G401 (cell line): ENCODE data around the gene PHOX2B. TPM values are rescaled to one million over a fixed set of nuclear protein-coding genes. Genes with fewer than 3 reads are reported as not detected.
"Not testable (repeated sequence)": the region's sequence is repeated elsewhere in the genome, so short reads cannot be mapped to it uniquely, and the experiment has no call there.

Experiments
- DNase-seq: peaks from one replicate; pipeline ENCODE4 v3.0.0-alpha.2; 2015; ENCODE audit warnings: low spot score
- in situ Hi-C: cut with HindIII; loops from 2 replicates; pipeline ENCODE4 v1.10.0; 2016; ENCODE audit warnings: low sequenced_read_pairs, mixed read lengths
- total RNA-seq: library from RNA; depleted of rRNA; stranded (reverse); fragments of >200 nt; shearing (Covaris generic); gene quantifications from 2 replicates; pipeline ENCODE4 v1.2.3, GENCODE V29; 2014; rRNA removed

The PHOX2B gene
- total RNA-seq, 1 experiment from 2014 or later, result not detected

DNA sequence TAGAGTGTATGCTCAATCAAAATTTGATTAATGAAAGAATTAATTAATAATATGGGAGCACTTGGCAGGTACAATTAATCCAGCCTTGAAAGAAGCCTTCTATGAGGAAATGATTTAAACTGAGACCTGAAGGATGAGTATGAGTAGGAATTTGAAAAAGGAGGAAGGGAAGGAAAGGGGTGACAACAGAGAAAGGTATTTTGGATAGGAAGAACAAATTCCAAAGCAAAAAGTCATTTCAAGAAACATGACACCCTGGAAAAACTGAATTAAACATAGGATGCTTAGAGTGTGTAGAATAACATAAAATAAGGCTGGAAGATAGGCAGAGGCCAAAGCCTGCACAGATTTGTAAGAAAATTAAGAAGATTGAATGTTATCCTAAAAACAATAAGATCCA, 29.6 kb downstream of the PHOX2B start:
- in situ Hi-C loops, result no loop called here
- no peak for DNase-seq

DNA sequence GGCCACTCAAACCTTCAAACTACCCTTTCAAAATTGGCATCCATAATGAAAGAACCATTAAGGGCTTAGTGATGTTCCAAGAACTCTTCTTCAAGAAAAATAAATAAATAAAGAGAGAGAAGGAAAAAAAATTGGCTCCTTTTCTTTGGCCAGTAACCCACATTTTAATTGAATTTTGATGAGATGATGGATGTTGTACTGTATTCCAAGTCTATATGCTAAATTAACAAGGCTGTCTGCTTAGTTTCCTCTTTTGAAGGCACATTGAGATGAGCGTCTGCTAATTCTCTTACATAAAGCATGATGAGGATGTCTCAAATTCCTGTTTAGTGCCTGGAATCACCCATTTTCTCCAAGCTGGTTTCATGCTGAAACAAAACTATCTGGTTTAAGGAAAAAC, 33.4 kb downstream of the PHOX2B start:
- no peak for DNase-seq
- in situ Hi-C loops, result no loop called here

DNA sequence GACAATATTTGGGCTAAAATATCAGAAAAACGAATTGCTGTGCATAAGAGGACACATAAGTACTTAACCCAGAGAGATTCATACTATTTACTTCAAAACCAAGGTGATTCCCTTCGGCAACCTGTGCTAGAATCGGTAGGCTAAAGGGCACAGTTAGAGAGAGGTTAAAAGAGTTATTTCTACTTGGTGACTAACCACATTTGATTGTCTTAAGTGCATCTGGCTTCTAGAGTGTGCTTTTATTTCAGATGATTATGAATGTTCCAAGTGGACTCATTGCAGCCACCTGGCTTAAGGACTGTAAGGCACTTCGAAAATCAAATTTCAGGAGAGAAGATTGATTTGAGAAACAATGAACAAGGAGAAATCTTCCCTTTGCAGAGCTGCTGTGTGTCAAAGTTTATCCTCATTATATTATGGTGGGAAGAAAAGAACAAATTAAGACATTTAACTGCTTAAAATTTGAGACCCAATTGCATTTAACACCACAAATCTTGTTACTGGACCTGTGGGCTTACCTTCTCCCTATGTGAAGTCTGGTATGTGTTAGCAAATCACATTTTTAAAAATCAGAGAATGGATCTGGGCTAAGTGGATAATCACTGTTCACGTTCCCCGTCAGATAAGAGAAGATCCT, 34.0 kb downstream of the PHOX2B start:
- in situ Hi-C loops, result no loop called here
- DNase-seq, result no peak

DNA sequence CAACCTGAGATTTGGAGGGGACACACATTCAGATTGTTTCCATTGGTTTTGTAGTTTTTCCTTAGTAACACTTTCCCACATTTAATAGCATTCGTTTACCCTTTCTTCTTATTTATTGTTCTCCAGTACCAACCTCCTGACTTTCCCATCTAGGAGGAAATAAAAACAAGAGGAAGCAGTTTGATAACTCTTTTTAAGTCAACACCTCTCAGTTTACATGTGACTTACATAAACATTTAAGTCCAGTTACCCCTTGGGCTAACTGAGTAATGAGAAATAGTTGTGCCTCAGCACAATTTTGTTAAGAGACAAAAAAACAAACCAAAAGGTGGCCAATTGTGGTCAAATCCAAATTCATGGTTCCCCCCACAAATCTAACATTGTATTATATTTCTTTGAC, 34.8 kb downstream of the PHOX2B start:
- DNase-seq, result no peak
- in situ Hi-C loops, result no loop called here

DNA sequence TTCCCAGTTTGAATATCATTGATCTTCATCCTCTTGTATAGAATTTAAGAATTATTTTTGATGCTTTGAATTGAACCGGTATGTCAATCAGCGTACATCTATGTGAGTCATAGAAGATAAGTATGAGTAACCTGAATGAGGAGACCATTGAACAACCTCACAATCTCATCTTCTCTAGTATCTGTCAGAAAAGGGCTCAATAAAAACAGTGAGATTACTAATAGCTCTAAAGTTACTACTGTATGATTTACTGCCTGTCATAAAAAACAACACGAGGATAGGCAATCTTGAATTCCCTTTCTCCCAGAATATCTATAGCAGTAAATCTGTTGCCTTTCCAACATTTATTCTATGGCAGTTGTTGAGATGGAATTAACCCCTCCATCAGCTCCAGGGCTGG, 36.1 kb downstream of the PHOX2B start:
- no peak for DNase-seq
- in situ Hi-C loops, result no loop called here

DNA sequence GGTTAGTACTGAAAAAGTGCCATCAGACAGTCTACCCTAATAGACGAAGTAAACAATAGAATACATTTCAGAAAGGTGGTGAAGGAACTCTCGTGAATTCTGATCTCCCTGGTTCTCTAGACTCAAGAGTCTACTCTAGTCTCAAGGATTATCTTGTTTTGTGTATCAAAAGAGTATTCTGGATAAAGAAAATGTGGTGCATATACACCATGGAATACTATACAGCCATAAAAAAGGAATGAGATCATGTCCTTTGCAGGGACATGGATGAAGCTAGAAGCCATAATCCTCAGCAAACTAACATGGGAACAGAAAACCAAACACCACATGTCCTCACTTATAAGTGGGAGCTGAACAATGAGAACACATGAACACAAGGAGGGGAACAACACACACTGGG, 36.9 kb downstream of the PHOX2B start:
- in situ Hi-C loops, DNase-seq: not testable (repeated sequence)

DNA sequence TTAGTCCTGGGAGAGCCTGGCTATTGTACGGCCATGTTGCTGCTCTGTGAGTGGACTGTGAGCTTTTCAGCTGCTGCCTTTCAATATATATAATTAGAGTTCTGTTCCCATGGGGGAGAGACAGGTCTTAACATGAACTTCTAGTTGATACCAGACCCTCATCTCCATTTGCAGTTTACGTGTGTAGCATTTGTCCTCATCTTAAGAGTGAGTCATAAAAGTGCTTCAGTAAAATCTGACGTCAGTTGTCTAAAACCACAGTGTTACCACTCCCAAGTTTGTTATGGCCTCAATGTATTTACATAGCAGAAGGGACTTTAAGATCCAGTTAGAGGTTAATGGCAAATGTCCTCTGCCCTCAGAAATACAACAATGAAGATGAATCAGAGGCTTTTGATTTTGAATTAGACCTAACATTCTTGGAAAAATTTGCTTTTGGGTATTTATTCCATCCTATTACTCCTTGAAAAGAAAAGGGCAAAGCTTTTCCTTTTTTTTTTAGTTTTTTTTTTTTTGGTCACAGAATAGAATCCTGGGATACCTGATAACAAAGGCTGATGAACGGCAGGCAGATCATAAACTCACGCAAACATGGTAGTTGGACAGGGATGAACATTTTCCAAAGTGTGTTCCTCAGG, 38.6 kb downstream of the PHOX2B start:
- no peak for DNase-seq
- in situ Hi-C loops, result no loop called here

DNA sequence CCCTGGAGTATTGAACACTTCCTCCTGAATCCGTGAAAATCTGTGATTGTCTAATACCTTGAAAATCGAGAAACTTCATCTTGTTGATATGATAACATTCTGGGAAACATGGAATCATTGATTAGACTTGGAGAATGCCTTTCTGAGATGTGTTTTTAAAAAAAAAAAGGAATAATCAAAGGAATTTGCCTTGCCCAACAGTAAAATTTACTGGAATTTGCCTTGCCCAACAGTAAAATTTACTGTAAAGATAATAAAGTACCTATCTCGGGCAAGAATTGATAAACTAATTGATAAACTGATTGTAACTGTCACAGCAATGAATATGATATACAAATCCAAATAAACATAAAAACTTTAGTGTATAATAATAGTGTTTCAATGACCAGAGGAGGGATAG, 44.7 kb downstream of the PHOX2B start:
- in situ Hi-C loops, result no loop called here
- no peak for DNase-seq

DNA sequence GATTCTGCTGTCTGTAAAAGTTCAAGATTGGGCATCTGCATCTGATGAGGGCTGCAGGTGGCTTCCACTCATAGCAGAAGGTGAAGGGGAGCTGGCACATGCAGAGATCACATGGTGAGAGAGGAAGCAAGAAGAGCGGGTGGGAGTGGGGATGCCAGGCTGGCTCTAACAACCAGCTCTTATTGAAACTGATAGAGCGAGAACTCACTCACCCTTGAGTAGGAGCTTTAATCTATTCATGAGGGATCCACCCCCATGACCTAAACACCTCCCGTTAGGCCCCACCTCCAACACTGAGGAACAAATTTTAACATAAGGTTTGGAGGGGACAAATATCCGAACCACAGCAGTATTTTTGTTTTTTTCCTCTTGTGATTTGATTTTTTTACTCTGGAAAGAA, 45.8 kb downstream of the PHOX2B start:
- in situ Hi-C loops, result no loop called here
- no peak for DNase-seq

DNA sequence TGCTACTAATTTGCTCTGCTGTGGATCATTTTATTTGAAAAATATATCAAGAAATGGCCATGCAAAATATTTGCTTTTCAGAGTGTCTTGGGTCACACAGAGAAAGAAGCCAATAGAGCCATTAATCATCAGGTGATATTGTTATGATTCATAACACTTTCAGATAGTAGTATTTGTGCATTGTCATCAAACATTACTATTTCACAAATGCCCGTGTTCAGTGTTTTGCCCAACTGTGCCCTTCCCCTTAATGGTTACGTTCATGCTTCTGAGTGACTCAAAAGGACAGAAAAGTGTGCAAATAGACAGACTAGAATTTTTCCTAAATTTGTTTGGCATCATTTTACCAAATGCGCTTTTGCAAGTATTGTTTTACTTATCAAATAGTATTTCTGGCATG, 46.5 kb downstream of the PHOX2B start:
- no peak for DNase-seq
- in situ Hi-C loops, result no loop called here

DNA sequence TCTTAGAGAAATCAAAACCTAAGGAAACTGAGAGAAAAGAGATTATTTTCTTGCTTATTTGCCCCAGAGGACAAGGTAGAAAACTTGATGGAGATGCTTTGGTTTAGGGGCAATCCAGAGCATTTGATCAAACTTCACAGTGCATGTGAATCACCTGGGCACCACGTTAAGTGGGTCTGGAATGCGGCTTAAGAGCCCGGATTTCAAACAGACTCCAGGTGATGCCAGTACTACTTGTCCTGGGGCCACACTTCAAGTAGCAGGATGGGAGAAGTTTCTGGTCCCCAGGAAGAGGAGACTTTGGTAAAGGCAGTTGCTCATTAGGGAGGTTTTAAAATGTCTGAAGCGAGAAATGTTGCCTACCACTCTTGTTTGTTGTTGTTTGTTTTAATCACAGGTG, 51.8 kb downstream of the PHOX2B start:
- DNase-seq, result no peak
- in situ Hi-C loops, result no loop called here

DNA sequence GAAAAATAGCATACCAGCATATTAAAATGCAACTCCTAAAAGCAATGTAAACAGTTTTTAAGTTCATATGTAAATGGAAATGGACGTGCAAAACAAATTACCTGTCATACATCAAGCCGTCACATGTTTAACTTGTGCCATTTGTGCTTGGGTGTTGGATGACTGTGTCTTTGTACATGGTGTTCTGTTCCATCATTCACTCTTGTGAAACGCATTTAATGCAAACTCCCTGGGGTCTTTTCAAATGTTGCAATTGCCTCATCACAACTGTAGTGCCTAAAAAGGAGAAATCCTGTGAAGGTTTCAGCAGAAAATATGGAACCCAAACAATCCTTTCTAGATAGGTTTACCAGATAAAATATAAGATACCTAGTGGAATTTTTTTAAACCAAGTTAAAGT, 52.4 kb downstream of the PHOX2B start:
- in situ Hi-C loops, result no loop called here
- DNase-seq, result no peak

Other genes starting within 250 kb of the PHOX2B start
- not detected in 2 replicates for gene LIMCH1, start 210.6 kb downstream of the PHOX2B start, total RNA-seq
- 49.5 and 60.1 TPM in 2 replicates for gene TMEM33, start 186.7 kb upstream of the PHOX2B start, total RNA-seq
- gene DCAF4L1, start 233.0 kb upstream of the PHOX2B start, total RNA-seq, result not detected in 2 replicates
- 71.4 and 95.1 TPM in 2 replicates for gene SLC30A9, start 241.8 kb upstream of the PHOX2B start, total RNA-seq